ENCODE measurements around the gene NPRL2.

The NPRL2 gene

GRCh38 chr3:50350527-50351322 lies at the start of gene NPRL2, which contains the start of gene CYB561D2:
Gene NPRL2 (minus strand): TSS chr3:50350775. CDS start chr3:50350652, 123 bp downstream.
Gene CYB561D2 (plus strand): TSS chr3:50350862. CDS start chr3:50351434, 572 bp downstream.
- DNase-seq (ENCODE audit: low spot score), result peak; percentile 98

GRCh38 chr3:50396502-50396901 lies 45.9 kb upstream of the NPRL2 start:
- DNase-seq (ENCODE audit: low spot score), result no peak

- no peak for DNase-seq (ENCODE audit: low spot score)
Observed at GRCh38 chr3:50395070-50395860, 44.7 kb upstream of the NPRL2 start.

GRCh38 chr3:50393061-50393460 lies 42.5 kb upstream of the NPRL2 start:
- DNase-seq (ENCODE audit: low spot score), result no peak

- DNase-seq (ENCODE audit: low spot score), result no peak
Observed at GRCh38 chr3:50392101-50392715, 41.6 kb upstream of the NPRL2 start.

- no peak for DNase-seq (ENCODE audit: low spot score)
Observed at GRCh38 chr3:50390508-50391224, 40.1 kb upstream of the NPRL2 start.

GRCh38 chr3:50389414-50389767 lies 38.8 kb upstream of the NPRL2 start:
- no peak for DNase-seq (ENCODE audit: low spot score)

- DNase-seq (ENCODE audit: low spot score), result no peak
Observed at GRCh38 chr3:50388720-50389413, 38.3 kb upstream of the NPRL2 start.

GRCh38 chr3:50388016-50388719 lies 37.6 kb upstream of the NPRL2 start:
- DNase-seq (ENCODE audit: low spot score), result no peak

- no peak for DNase-seq (ENCODE audit: low spot score)
Observed at GRCh38 chr3:50385754-50386153, 35.2 kb upstream of the NPRL2 start.

- no peak for DNase-seq (ENCODE audit: low spot score)
Observed at GRCh38 chr3:50383750-50384149, 33.2 kb upstream of the NPRL2 start.

GRCh38 chr3:50382722-50383121 lies 32.1 kb upstream of the NPRL2 start:
- DNase-seq (ENCODE audit: low spot score), result no peak

GRCh38 chr3:50381383-50381782 lies 30.8 kb upstream of the NPRL2 start:
- DNase-seq (ENCODE audit: low spot score), result no peak

- DNase-seq (ENCODE audit: low spot score), result no peak
Observed at GRCh38 chr3:50380405-50381085, 30.0 kb upstream of the NPRL2 start.

GRCh38 chr3:50378757-50379156 lies 28.2 kb upstream of the NPRL2 start:
- no peak for DNase-seq (ENCODE audit: low spot score)

GRCh38 chr3:50378024-50378423 lies 27.4 kb upstream of the NPRL2 start:
- no peak for DNase-seq (ENCODE audit: low spot score)

- no peak for DNase-seq (ENCODE audit: low spot score)
Observed at GRCh38 chr3:50375258-50375931, 24.8 kb upstream of the NPRL2 start.

- no peak for DNase-seq (ENCODE audit: low spot score)
Observed at GRCh38 chr3:50374363-50375257, 24.0 kb upstream of the NPRL2 start.

All from activated CD4-positive, alpha-beta T cell treated with anti-CD3 and anti-CD28 coated beads, Interleukin-2, Interleukin-4, amounts not matched to agents 100 ng/mL and 50 ng/mL, durations not matched to agents 16 hours and 8 hours (primary cell).